Activated CD4-positive, alpha-beta T cell treated with anti-CD3 and anti-CD28 coated beads, Interleukin-2, amount 10 ng/mL, durations not matched to agents 7 days and 5 days (primary cell): Measurements from ENCODE around the gene IL1RAP. TPM values are rescaled to one million over a fixed set of nuclear protein-coding genes. Genes with fewer than 3 reads are reported as not detected.
A peak's percentile ranks its signal among the peaks of the same experiment; 100 is the strongest.
"Not testable (repeated sequence)": the region's sequence is repeated elsewhere in the genome, so short reads cannot be mapped to it uniquely, and the experiment has no call there.

ENCODE experiments used
- CTCF ChIA-PET: fragments of 350-600 bp; sonication (Branson Sonifier 250); formaldehyde crosslinking; loops from one replicate; lab custom pipeline; 2021; ENCODE audit warnings: antibody characterized with exemption; lab: Charles Lee
- POLR2A ChIA-PET: fragments of 350-600 bp; sonication (Branson Sonifier 250); formaldehyde crosslinking; loops from one replicate; lab custom pipeline; 2021; ENCODE audit warnings: antibody characterized with exemption; lab: Charles Lee
- DNase-seq: peaks from one replicate; pipeline ENCODE4 v3.0.0-alpha.2; 2020
- H3K27ac Mint-ChIP-seq: one replicate; pipeline ENCODE4 v1.8.0; 2021; ENCODE audit warnings: mild to moderate bottlenecking, moderate library complexity, mixed read lengths
- H3K27me3 Mint-ChIP-seq: one replicate; pipeline ENCODE4 v1.8.0; 2021; ENCODE audit warnings: mixed read lengths
- H3K36me3 Mint-ChIP-seq: one replicate; pipeline ENCODE4 v1.8.0; 2021; ENCODE audit warnings: low read depth, mixed read lengths
- H3K4me1 Mint-ChIP-seq: one replicate; pipeline ENCODE4 v1.8.0; 2021; ENCODE audit warnings: mixed read lengths
- H3K4me3 Mint-ChIP-seq: one replicate; pipeline ENCODE4 v1.8.0; 2021; ENCODE audit warnings: mild to moderate bottlenecking, moderate library complexity, mixed read lengths
- H3K9me3 Mint-ChIP-seq: one replicate; pipeline ENCODE4 v1.8.0; 2021; ENCODE audit warnings: mixed read lengths
- total RNA-seq, 2 experiments: library from RNA; stranded (reverse); gene quantifications; one replicate each; pipeline ENCODE4 v1.2.3, GENCODE V29; 2021

IL1RAP gene
- total RNA-seq, 2 experiments from 2014 or later: 7.2 to 8.2 TPM

GRCh38 chr3:190673148-190673547 lies 159.3 kb downstream of the IL1RAP start:
- POLR2A ChIA-PET: no interaction called here
- no peak overlapping the region for H3K4me3 Mint-ChIP-seq

DNA sequence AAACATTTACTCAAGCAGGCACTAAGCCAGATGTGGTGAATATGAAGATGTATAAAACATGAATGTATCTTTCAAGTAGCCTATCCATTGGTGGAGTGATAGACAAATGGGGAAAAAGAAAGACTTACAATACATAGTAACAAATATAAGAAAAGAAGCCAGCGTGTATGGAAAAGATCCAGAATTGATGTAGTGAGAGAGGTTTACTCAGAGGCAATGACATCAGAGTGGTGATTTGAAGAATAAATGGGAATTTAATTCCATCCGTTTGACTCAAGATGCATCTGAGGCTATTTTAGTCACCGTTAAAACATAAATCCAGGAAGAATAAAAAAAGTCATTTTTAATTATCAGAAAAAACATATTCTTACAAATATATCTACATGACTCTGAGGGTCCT lies 162.6 kb downstream of the IL1RAP start:
- ChIA-PET CTCF (no interaction called here), POLR2A (no interaction called here)
- Mint-ChIP-seq H3K4me1 (no peaks in the 10 kb centered on the region), H3K9me3 (peaks cover 4% of the 10 kb centered on the region), H3K27ac (no peak overlapping the region), H3K27me3 (peaks cover 11% of the 10 kb centered on the region), H3K36me3 (no peaks in the 10 kb centered on the region), H3K4me3 (no peak overlapping the region)
- no peak for DNase-seq

More at GRCh38 chr3:190673148-190673547, 159.3 kb downstream of the IL1RAP start:
- no peaks in the 10 kb centered on the region for H3K36me3 Mint-ChIP-seq
- H3K27me3 Mint-ChIP-seq: peaks cover 11% of the 10 kb centered on the region
- no peak overlapping the region for H3K27ac Mint-ChIP-seq
- CTCF ChIA-PET: no interaction called here
- H3K4me1 Mint-ChIP-seq: no peaks in the 10 kb centered on the region
- peaks cover 3% of the 10 kb centered on the region for H3K9me3 Mint-ChIP-seq
- DNase-seq: no peak

- peaks cover 4% of the 10 kb centered on the region for H3K9me3 Mint-ChIP-seq
- no peak overlapping the region for H3K4me3 Mint-ChIP-seq
- H3K27ac Mint-ChIP-seq: no peak overlapping the region
- no peaks in the 10 kb centered on the region for H3K36me3 Mint-ChIP-seq
- H3K27me3 Mint-ChIP-seq: peaks cover 11% of the 10 kb centered on the region
- DNase-seq: no peak
- no peaks in the 10 kb centered on the region for H3K4me1 Mint-ChIP-seq
- CTCF ChIA-PET: no interaction called here
- POLR2A ChIA-PET: no interaction called here
These were observed 163.1 kb downstream of the IL1RAP start for GRCh38 chr3:190677001-190677400.

DNA sequence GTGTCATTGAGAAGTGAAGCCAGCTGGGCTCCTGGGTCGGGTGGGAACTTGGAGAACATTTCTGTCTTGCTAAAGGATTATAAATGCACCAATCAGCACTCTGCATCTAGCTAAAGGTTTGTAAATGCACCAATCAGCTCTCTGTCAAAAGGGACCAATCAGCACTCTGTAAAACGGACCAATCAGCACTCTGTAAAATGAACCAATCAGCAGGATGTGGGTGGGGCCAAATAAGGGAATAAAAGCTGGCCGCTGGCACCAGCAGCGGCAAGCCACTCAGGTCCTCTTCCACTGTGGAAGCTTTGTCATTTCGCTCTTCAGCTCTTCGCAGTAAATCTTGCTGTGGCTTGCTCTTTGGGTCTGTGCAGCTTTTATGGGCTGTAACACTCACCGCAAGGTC lies 164.0 kb downstream of the IL1RAP start:
- H3K27ac Mint-ChIP-seq, H3K4me1 Mint-ChIP-seq, POLR2A ChIA-PET, DNase-seq, H3K4me3 Mint-ChIP-seq, H3K9me3 Mint-ChIP-seq, H3K36me3 Mint-ChIP-seq: not testable (repeated sequence)
- CTCF ChIA-PET: interaction anchor here (1.1 kb wide), 1 partner anchor 12 kb away, joined by 3 read pairs; no protein-coding TSS in a partner anchor
- H3K27me3 Mint-ChIP-seq: peaks cover 11% of the 10 kb centered on the region

GRCh38 chr3:190680691-190681090 lies 166.8 kb downstream of the IL1RAP start:
- H3K4me3 Mint-ChIP-seq: no peak overlapping the region
- H3K27ac Mint-ChIP-seq: no peak overlapping the region
- H3K27me3 Mint-ChIP-seq: peaks cover 5% of the 10 kb centered on the region
- peaks cover 6% of the 10 kb centered on the region for H3K9me3 Mint-ChIP-seq
- no peaks in the 10 kb centered on the region for H3K4me1 Mint-ChIP-seq
- ChIA-PET POLR2A (no interaction called here), CTCF (interaction anchor here (1.4 kb wide), 1 partner anchor 17 kb away, joined by 4 read pairs; no protein-coding TSS in a partner anchor)
- DNase-seq: no peak
- H3K36me3 Mint-ChIP-seq: no peaks in the 10 kb centered on the region

DNA sequence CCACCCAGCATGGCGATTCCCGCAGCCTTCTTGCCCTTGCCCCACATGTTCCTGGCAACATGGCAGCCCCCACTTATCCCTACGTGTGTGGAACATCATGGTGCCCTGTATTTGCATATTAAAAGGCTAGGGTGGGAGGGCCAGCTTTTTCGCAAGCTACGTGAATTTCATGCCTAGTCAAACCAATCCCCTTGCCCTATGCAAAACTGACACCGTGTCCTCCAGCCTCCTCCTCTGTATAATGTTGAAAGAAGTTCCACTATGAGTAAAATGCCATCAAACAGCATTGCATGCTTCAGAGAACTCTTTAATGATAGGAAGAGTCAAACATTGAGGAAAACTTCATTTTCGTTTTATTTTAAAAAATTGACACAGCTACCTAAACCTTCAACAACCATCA lies 170.9 kb downstream of the IL1RAP start:
- no peak for DNase-seq
- Mint-ChIP-seq H3K36me3 (no peaks in the 10 kb centered on the region), H3K4me3 (no peak overlapping the region), H3K4me1 (no peaks in the 10 kb centered on the region), H3K27ac (no peak overlapping the region), H3K9me3 (peaks cover 3% of the 10 kb centered on the region), H3K27me3 (no peaks in the 10 kb centered on the region)
- POLR2A ChIA-PET: no interaction called here
- CTCF ChIA-PET: no interaction called here

- DNase-seq: no peak
- POLR2A ChIA-PET: no interaction called here
- CTCF ChIA-PET: no interaction called here
- Mint-ChIP-seq H3K27me3 (no peaks in the 10 kb centered on the region), H3K9me3 (peaks cover 2% of the 10 kb centered on the region), H3K4me1 (no peaks in the 10 kb centered on the region), H3K4me3 (no peak overlapping the region), H3K36me3 (no peaks in the 10 kb centered on the region), H3K27ac (no peak overlapping the region)
These were observed 172.1 kb downstream of the IL1RAP start for GRCh38 chr3:190686011-190686410.

- H3K36me3 Mint-ChIP-seq: no peaks in the 10 kb centered on the region
- H3K4me1 Mint-ChIP-seq: no peaks in the 10 kb centered on the region
- DNase-seq: no peak
- no peak overlapping the region for H3K27ac Mint-ChIP-seq
- H3K4me3 Mint-ChIP-seq: no peak overlapping the region
- H3K27me3 Mint-ChIP-seq: no peaks in the 10 kb centered on the region
- ChIA-PET POLR2A (no interaction called here), CTCF (interaction anchor here (0.7 kb wide), 1 partner anchor 49 kb away, joined by 3 read pairs; no protein-coding TSS in a partner anchor)
- no peaks in the 10 kb centered on the region for H3K9me3 Mint-ChIP-seq
These were observed 176.4 kb downstream of the IL1RAP start for GRCh38 chr3:190690246-190690645.

DNA sequence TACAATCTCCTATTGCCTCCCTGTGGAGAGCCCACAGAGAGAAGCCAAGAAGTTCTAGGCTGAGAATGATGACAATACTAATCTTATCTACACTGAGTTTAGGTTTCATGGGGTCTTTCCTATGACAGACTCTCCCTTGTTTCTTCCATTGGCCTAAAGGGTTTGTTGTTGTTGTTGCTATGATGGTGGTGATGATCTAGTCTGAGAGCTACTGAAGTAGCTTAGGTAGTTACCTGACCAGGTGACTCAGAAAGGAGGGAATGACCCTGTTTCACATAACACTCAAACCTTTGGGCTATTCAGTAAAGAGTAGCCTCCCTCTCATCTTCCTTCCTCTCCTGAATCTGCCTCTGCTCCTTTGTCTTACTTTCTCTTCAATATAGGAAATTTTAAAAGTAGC lies 178.4 kb downstream of the IL1RAP start:
- DNase-seq: no peak
- no peak overlapping the region for H3K4me3 Mint-ChIP-seq
- ChIA-PET POLR2A (interaction anchor here (0.5 kb wide), 1 partner anchor 129 kb away, joined by 3 read pairs; no protein-coding TSS in a partner anchor), CTCF (no interaction called here)
- no peak overlapping the region for H3K27ac Mint-ChIP-seq
- H3K36me3 Mint-ChIP-seq: no peaks in the 10 kb centered on the region
- no peaks in the 10 kb centered on the region for H3K9me3 Mint-ChIP-seq
- H3K27me3 Mint-ChIP-seq: no peaks in the 10 kb centered on the region
- no peaks in the 10 kb centered on the region for H3K4me1 Mint-ChIP-seq

GRCh38 chr3:190694335-190695001 lies 180.6 kb downstream of the IL1RAP start:
- Mint-ChIP-seq H3K9me3 (no peaks in the 10 kb centered on the region), H3K36me3 (no peaks in the 10 kb centered on the region), H3K27ac (no peak overlapping the region), H3K4me3 (no peak overlapping the region), H3K4me1 (no peaks in the 10 kb centered on the region), H3K27me3 (peaks cover 9% of the 10 kb centered on the region)
- POLR2A ChIA-PET: no interaction called here
- CTCF ChIA-PET: no interaction called here
- DNase-seq: no peak

GRCh38 chr3:190695225-190695624 lies 181.3 kb downstream of the IL1RAP start:
- no peak overlapping the region for H3K27ac Mint-ChIP-seq
- no peaks in the 10 kb centered on the region for H3K9me3 Mint-ChIP-seq
- no peak for DNase-seq
- no peaks in the 10 kb centered on the region for H3K36me3 Mint-ChIP-seq
- H3K4me3 Mint-ChIP-seq: no peak overlapping the region
- ChIA-PET POLR2A (no interaction called here), CTCF (interaction anchor here (0.7 kb wide), 1 partner anchor 1739 kb away, joined by 3 read pairs; no protein-coding TSS in a partner anchor)
- no peaks in the 10 kb centered on the region for H3K4me1 Mint-ChIP-seq
- peaks cover 12% of the 10 kb centered on the region for H3K27me3 Mint-ChIP-seq

- Mint-ChIP-seq H3K27ac (no peak overlapping the region), H3K27me3 (peaks cover 16% of the 10 kb centered on the region), H3K4me3 (no peak overlapping the region), H3K9me3 (no peaks in the 10 kb centered on the region), H3K4me1 (no peaks in the 10 kb centered on the region), H3K36me3 (no peaks in the 10 kb centered on the region)
- ChIA-PET POLR2A (no interaction called here), CTCF (no interaction called here)
- DNase-seq: no peak
These were observed 182.1 kb downstream of the IL1RAP start for GRCh38 chr3:190695994-190696393.

- peak; percentile 8 for DNase-seq
- CTCF ChIA-PET: interaction anchor here (0.6 to 1.7 kb wide), 4 partner anchors 14 to 183 kb away, joined by 3 to 5 read pairs (median 4); partner anchors contain the start of gene IL1RAP
- Mint-ChIP-seq H3K27me3 (peaks cover 20% of the 10 kb centered on the region), H3K4me1 (no peaks in the 10 kb centered on the region), H3K27ac (no peak overlapping the region), H3K36me3 (no peaks in the 10 kb centered on the region), H3K9me3 (no peaks in the 10 kb centered on the region), H3K4me3 (no peak overlapping the region)
- POLR2A ChIA-PET: no interaction called here
These were observed 183.1 kb downstream of the IL1RAP start for GRCh38 chr3:190696777-190697501.
